ENCODE results near the gene XPO6.

The XPO6 gene

DNA sequence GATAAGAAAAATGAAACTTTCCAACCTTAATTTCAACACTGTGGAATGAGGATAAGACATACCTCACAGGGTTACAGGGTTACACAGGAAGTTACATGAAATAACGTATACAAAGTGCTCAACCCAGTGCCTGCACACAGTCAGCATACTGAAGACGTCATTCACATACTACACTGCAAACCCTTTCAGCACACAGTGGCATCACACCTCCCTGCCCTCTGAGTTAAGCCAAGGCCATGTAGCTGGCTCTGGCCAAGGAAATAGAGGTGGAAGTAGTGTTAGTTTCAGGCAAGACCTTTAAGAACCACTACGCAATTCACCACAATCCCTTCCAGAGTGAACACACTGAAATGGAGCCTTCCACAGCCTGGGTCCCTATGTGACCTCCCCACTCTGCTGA is 101.7 kb downstream of the XPO6 start:
- DNase-seq (ENCODE audit: low read depth) = peak; percentile 68

DNA sequence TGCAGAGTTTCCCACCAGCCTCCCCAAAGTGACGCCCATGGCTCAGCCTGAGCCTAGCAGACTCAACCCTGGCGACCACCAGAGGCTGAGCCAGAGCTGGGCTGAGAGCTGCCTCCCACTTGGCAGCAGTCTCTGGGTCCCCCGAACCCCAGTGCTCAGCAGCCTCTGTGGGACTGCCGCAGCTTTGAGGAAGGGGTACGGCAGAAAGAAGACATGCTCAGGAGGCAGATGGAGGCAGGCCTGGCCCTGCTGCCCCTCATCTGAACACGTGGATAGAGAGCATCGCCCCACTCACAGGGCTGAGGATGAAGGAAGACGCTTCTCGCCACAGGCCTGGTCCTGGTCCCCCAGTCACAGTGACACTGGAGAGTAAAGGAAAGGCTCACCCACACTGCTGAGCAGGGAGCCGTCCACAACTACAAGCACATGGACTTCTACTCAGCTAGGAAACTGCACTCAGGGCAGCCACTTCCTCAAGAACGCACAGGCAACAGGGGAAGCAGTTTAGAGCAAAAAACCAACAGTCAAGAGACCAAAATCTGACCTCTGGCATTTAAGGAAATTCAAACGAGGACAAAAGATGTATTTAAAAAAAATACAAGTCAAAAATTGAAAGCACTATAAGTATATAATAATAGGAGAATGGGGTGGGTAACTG is 103.0 kb downstream of the XPO6 start:
- no peak for DNase-seq (ENCODE audit: low read depth)

DNA sequence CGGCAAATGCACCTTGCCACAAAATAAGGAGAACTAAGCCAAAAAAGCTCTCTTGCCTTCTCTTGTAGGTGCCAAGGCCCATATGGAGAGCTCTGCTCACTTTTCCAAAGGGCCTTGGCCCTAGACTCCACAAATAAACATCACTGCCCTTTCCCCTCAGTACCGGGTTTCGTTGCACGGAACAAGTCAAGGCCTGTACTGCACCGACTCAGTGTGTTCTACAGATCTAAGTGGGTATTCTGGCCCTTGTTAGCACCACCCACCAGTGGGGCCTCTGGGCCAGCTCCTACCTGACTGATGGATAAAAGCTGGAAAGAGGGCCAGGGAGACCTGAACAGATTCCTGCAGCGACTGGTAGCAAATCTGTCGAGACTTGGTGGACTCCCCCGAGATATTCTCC is 104.5 kb downstream of the XPO6 start:
- DNase-seq (ENCODE audit: low read depth) = no peak

DNA sequence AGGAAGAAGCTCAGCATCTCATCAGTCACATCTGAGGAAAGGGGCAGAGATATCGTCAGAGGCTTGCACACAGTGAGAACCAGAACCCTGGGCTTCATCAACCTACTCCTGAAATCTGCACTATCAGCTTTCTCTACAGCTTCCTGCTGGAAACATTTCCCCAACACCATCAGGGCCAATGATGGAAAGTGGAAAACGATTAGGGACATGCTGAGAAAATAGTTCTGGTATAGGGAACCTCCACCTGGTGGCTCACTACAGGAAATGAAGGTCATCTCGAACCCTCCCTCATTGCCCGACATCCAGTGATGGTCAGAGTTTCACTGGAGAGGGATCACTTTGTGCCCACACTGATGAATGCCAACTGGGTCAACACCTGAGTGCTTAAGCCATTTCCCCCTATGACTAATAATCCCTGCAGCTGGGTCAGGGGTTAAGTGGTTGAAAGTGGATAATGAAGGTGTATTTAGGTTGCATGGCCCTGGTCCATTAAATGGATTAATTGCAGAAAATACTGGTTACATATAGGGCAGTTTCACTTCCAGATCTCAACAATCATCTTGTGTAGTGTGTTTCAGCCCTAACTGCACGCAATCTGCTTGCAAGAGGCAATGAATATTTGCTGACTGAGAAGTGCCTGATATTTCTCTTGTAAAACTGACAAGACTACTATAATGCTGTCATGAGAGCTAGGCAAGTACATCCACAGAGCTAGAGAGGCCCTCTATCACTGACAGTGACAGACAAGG is 105.1 kb downstream of the XPO6 start:
- DNase-seq (ENCODE audit: low read depth) = no peak

DNA sequence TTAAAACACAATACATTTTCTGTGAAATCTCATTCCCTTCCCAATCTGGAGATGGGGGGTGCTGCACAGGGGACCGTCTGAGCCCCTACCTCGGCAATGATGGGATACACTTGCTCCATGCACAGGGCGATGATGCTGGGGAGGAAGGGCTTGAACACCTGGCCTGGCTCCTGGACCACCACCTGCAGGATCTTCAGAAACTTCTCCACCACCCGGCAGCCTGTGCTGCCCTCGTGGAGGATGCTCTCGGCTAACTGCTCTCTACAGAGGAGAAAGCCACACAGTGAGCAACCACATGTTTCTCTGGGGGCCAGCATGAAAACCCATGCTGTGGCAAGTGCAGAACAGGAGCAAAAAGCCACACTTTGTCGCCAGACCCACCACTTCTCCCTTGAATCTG is 105.8 kb downstream of the XPO6 start:
- DNase-seq (ENCODE audit: low read depth) = no peak

DNA sequence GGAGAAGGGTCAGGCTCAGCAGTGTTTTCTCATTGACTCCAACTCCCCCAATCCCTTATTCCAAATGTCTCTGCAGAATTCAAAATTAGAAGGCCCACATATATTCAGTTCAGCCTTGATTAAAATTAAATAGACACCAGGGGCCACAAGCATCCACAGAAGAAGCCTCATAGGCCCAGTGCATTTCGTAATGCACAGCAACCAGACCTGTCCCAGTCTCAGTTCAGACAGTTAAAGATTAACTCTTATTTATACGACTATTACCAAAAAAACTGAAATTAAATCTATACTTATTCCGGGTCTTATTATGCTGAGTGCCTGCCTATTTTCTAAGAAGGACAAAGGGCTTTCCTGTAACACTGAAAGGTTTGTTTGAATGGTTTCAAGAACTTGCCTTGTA is 106.5 kb downstream of the XPO6 start:
- no peak for DNase-seq (ENCODE audit: low read depth)

DNA sequence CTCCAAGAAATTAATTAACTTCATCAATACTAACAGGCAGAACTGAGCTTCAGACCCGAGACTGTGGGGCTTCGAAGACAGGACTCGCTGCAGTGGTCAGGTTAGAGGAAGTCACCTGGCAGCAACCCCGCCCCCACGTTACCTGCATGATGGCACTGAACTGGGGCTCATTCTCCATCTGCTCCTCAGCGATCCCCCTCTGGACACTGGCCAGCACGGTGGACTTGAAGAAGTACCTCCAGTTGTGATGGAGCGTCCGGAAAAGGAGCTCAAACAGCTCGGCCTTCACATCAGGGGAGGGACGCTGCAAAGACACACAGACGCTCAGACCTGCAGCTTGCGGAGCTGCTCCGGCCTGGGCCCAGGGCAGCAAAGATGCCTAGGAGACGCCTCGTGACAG is 107.4 kb downstream of the XPO6 start:
- DNase-seq (ENCODE audit: low read depth) = no peak

DNA sequence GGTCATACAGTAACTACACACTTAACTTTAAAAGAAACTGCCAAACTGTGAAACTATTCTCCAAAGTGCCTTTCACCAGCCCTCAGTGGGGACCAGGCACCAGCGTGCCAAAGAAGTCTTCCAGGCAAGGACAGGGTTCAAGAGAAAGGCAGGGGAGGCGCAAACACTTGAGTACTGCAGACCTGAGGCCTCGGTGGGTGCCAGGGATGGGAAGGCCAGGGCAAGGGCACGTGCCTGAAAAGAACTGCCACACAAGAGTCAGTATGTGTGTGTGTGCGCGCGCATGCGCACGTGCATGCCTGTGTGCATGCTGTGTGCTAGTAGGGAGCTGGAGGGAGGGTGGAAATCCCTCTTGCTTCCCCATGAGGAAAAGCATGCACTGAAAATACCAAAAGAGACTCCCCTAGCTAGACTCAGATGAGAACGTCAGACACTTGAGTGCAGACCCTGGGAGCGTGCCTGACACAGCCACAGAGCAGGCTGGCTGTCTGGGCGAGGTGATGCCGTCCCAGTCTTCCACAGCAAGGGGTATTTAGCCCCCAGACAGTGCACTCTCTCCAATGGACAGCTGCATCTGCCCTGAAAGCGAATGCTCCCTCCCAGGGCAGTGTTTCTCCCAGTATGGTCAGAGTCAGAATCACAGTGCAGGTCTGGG is 108.1 kb downstream of the XPO6 start:
- DNase-seq (ENCODE audit: low read depth) = no peak

DNA sequence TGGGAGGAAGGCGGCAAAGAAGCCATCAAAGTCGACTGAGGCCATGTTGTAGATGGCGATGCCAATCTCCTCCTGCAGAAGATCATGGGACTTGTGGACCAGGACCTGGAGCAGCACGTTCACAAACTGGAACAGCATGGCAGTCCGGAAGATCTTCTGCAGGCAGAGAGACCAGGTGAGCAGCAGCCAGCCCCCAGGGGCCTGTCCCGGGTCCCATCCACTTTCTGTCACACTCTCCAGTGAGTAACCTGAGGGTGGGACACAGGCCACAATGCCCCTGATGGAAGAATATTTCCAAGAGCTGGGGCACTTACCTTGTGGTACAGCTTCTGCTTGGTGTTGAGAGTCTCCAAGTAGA is 110.3 kb downstream of the XPO6 start:
- DNase-seq (ENCODE audit: low read depth) = no peak

DNA sequence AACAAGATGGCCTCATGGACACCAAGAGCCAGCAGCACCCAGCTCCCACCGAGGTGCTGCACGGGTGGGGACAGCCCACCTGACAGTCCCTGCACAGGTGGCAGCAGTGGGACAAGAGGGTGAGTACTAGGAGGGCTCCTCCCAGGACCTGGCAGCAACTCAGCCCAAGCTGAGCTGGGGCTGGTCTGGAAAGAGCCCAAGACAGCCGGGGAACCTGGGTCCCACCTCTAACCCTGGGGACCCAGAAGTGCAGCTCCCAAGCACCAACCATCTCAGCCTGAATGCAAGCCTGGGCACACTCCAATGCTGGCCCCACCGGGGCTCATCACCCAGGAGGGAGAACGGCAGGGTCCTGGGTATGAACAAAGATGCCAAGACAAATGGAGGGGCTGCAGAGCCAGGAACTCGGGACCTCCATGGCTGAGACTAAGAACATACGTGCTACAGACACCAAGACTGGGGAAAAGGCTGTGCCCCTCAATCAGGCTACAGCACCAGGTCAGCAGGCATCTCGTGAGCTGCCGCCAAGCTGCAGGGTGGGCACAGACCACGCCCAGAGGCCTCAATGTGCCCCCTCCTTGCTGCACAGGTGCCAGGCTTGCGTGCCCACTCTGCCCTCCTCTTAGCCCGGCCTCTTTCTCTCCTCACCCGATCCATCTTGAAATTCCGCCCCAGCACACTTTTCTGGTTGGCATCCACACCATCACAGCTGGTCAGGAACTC is 110.8 kb downstream of the XPO6 start:
- DNase-seq (ENCODE audit: low read depth) = no peak

DNA sequence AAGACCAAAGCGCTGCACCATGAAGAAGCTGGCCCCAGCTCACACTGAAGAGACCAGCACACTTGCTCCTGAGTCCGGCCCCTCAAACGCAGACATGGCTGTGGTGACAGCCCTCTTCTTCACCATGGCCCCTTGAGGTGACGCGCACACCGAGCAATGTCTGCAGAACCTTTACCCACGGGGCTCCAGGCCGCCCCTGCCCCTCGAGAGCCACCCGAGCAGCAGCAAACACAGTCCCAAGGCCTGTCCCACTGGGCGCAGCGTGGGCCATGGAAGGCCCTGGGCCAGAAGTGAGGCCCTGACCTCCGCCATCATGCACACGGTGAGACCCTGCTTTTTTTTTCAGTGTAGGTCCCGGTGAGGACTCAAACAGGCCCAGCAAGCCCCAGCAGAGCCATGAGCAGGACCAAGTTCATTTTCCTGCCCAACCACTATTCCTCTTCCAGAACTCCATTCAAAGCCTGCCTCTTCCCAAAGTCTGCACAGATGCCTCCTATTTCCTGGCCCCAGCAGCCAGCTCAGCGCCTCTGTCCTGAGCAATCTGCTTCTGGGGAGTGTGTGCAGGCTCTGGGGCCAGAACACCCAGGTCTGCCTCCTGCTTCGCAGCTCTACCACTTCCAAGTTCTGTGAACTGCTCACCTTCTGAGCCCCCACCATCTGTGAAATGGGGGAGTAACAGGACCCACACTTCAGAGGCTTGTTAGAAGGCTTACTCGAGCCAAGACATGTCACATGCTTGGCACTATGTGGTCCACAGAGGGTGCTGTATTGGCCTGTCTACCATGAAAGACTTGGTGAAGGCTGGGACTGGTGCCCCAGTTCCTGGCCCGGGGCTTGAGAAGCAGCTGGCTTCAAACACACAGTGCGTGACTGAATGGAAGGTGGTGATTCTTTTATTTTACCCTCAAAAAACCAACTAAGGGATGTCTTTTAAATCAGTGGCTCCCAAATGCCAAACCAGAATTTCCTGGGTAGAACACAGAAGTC is 112.5 kb downstream of the XPO6 start:
- no peak for DNase-seq (ENCODE audit: low read depth)

DNA sequence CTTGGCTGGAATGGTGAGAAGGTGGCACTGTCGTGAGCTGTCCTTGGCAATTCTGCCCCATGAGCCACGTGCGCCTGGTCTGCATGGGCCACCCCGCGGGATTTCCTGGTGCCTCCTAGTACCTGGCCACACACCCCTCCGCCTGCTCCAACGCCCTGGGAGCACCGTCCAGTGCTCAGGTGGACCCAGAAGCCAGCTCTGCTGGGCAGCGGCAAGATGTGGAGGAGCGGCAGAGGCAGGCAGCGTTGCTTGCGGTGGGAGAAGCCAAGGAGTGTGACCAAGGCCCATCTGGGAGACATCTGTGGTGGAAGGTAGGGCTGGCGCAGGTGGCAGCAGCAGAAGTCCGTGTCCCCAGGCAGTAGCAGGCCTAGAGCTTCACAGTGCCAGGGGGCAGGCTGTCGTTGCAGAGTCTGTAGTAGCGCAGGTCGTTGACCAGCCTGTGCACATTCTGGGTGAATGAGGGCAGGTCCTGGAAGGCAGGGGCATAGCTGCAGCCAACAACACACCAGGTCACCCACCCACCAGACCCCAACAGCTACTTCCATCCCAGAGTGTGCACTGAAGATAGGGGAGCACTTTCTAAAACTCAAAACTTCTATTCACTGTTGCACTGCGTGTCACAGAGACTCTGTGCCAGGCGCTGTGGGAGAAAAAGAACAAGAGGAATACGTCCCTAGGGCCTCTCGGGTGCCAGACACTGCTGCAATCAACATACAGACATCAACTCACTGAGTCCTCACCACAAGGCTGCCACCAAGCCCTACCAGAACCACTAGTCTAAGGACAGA is 113.4 kb downstream of the XPO6 start:
- no peak for DNase-seq (ENCODE audit: low read depth)

DNA sequence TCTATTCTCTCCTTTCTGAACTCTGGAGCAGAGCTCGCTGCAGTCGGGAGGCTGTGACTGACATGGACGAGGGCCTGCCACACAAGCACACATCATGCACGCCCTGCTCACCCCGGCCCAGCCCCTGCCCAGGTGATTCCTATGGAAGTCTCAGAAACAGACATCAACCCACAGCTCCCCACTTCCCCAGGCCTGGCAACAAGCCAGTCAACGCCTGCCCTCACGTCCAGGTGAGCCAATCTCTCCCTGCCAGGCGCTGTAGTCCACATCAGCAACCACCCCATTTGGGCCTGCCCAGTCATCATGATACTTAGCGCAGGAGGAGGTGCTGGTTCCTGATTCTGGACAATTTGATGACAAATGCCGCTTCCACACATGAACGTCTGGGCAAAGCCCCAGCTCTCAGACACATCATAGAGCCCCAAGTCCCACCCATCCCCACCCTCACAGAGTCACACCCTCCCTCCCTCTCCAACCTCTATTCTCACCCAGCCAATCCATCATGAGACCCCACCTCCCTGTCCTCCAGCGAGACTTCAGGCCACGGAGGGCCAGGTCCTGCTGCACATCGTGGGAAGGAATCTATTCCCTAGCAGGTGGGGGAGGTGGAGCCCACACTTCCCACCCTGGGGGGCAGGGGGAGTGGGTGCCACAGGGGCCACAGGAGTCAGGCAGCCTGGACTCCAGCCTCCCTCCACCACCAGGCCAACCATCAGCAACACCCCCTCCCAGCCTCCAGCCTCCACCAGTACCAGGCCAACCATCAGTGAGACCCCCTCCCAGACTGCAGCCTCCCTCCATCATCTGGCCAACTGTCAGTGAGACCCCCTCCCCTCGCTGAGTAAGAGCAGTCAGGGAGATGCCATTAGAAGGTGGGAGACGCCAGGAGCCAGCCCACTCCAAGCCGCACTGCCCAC is 114.5 kb downstream of the XPO6 start:
- no peak for DNase-seq (ENCODE audit: low read depth)

DNA sequence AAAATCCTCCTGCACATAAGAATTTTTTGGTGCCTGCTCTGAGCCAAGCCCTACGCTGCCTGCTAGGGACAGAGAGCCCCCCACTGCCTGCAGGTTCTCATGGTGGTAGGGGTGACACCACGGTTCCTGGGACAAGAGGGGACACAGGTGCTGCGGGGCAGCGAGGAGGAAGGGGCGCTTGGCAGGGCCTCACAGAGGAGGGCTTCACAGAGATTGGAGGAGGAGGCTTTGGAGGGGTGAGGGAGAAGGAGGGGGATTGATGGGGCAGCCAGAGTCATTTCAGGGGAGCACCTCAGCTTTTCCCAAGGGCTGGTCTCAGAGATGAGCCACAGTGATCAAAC is 118.4 kb downstream of the XPO6 start:
- DNase-seq (ENCODE audit: low read depth) = no peak

DNA sequence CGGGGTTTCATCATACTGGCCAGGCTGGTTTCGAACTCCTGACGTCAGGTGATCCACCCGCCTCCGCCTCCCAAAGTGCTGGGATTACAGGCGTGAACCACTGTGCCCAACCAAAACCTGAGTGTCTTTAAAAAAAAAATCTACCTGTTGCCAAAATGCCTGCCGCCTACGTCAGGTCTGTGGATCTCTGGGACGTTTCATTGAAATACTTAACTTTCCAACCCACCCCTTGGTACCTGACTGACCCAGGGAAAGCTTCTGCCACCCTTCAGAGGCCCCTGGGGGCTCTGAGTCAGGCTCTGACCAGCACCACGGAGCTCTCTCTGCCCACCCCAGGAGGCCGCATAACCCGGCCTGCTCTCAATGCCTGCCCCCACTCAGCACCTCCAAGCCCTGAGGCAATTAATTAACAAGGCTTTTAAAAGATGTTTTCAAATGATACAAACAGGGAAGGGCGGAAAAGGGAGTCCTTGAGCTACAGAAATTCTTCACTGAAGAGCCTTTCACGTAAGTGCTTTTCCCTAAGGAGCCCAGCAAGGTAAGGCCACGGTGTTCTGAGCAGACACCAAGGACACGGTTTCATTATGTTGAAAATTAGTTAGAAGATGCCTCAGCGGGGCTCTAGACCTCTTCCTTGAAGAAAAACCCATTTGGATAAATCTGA is 118.9 kb downstream of the XPO6 start:
- peak; percentile 51 for DNase-seq (ENCODE audit: low read depth)

DNA sequence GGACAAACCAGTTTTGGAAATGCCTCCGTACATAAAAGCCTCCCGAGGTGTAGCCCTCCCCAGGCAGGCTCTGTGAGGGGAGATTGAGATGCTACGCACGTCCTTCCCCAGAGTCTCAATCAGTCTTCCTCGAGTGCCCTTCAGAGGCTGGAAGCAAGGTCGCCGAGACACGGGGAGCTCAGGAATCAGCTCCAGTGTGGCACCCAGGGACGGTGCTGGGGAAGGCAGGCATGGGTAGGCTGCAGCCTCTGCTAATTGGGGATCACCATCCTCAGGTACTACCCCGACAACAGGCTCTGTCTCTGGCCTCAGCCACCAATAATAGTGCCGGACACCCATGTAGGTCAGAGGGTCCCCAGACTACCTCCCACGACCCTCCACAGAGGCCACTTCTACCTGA is 120.1 kb downstream of the XPO6 start:
- no peak for DNase-seq (ENCODE audit: low read depth)

DNA sequence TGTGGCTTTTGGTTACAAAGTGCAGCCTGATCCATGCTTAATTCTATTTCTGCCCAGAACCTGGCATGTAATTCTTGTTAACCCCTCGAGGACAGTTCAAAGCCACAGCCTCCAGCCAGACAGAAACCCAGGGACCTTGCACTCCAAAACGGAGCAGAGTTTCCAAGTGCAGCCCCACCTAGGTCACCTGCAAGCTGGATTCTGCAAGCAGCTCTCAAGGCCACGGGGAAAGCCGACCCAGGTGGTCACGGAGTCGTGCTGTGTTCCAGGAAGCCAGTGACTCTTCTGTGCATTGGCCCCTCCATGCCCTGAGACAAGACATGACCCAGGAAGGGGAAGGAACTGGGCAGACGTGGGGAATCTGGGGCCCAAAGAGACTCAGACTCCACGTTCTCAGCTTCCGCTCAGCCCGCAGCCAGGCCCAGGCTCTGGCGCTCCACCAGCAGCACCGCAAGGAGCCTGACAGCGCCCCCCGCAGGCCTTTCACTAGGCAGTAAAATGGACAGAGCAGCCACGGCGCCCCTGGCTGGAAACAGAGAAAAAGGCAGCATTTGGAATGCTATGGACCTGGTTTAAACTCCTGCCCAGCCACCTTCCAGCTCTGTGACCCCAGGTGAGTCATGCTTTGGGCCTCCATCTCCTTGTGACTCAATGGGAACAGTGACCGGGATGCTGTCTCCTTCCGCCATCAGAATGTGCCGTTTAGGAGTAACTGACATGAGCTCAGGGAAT is 121.0 kb downstream of the XPO6 start:
- no peak for DNase-seq (ENCODE audit: low read depth)

DNA sequence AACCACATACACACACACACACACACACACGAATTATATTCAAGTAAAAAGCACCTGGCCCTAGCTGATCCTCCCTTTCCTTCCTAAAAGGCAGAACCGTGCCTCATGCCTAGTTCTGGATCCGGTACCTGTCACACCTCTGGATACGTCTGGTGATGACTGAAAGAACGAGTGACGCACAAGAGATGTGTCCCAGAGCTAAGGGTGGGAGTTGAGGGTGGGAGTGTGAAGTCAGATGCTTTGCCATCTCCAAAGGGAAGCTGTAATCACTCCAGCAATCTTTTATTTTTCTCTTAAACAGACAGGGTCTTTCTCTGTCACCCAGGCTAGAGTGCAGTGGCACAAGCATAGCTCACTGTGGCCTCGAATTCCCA is 121.8 kb downstream of the XPO6 start:
- DNase-seq (ENCODE audit: low read depth) = no peak
